GDM1 (cell line): ENCODE results near the gene SAPCD1.

Experiments used
- DNase-seq: peaks from one replicate; lab custom pipeline; 2025; lab: John Stamatoyannopoulos, UW

Gene SAPCD1

GRCh38 chr6:31729515-31729978, 32.9 kb upstream of the SAPCD1 start:
- DNase-seq, result peak; percentile 78

GRCh38 chr6:31729979-31730630, 32.4 kb upstream of the SAPCD1 start:
- peak; percentile 82 for DNase-seq

- DNase-seq, result no peak
Measured at GRCh38 chr6:31730631-31731086, 31.8 kb upstream of the SAPCD1 start.

- no peak for DNase-seq
Measured at GRCh38 chr6:31732029-31732428, 30.4 kb upstream of the SAPCD1 start.

- no peak for DNase-seq
Measured at GRCh38 chr6:31733734-31734133, 28.7 kb upstream of the SAPCD1 start.

- DNase-seq, result no peak
Measured at GRCh38 chr6:31734247-31734820, 28.1 kb upstream of the SAPCD1 start.

- peak; percentile 72 for DNase-seq
Measured at GRCh38 chr6:31734821-31735406, 27.5 kb upstream of the SAPCD1 start.

GRCh38 chr6:31736021-31736767, 26.3 kb upstream of the SAPCD1 start, which contains the start of gene CLIC1:
CLIC1 (minus strand) TSS chr6:31736530; CDS start chr6:31736300, 230 bp downstream.
- DNase-seq, result peak; percentile 84

- DNase-seq, result no peak
Measured at GRCh38 chr6:31736768-31737314, 25.6 kb upstream of the SAPCD1 start.

- peak; percentile 88 for DNase-seq
Measured at GRCh38 chr6:31737315-31737990, 25.0 kb upstream of the SAPCD1 start.

- peak; percentile 93 for DNase-seq
Measured at GRCh38 chr6:31737991-31738979, 24.2 kb upstream of the SAPCD1 start.

- peak; percentile 99 for DNase-seq
Measured at GRCh38 chr6:31739639-31740396, 22.6 kb upstream of the SAPCD1 start, which contains the start of gene MSH5. MSH5 (plus strand) TSS chr6:31740005; CDS start chr6:31740467, 462 bp downstream.

GRCh38 chr6:31740397-31741223, 21.8 kb upstream of the SAPCD1 start:
- DNase-seq, result peak; percentile 52

- no peak for DNase-seq
Measured at GRCh38 chr6:31741815-31742214, 20.6 kb upstream of the SAPCD1 start.

GRCh38 chr6:31742894-31743293, 19.6 kb upstream of the SAPCD1 start:
- no peak for DNase-seq

- no peak for DNase-seq
Measured at GRCh38 chr6:31744422-31744821, 18.0 kb upstream of the SAPCD1 start.

- DNase-seq, result no peak
Measured at GRCh38 chr6:31749301-31750036, 13.0 kb upstream of the SAPCD1 start.
